ENCODE data around the gene TUBB4B.

The TUBB4B gene

DNA sequence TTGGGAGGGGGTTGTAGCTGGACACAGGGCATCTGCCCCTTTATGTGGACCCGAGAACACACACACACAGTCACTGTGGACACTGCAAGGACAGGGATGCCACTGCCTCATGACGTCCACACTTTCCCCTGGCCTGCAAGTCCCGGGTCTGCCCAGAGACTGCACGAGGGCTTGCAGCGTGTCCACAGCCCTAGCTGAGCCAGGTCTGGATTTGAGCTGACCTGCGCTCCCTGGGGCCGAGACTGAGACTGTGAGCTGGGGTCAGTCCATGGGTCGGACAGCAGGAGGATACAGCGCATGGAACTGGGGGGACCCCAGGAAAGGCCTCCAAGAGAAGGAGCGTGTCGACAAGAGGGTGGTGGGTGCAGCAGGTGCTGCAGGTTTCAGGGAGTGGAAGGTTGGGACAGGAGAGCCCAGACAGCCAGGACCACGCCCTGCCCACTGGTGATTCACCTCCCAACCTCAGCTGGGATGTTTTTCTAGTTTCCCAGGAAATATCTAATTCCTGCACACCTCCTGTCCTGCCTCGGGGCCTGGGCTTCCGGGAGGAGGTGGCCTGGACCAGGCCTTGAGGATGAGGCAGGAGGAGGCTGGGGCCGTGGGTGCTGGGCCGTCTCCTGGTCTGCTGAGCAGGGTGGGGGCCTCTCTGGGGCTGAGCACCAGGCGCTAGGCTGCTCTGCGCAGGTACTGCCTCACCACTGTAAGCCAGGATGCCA, 14.6 kb upstream of the TUBB4B start:
- no peak for DNase-seq

DNA sequence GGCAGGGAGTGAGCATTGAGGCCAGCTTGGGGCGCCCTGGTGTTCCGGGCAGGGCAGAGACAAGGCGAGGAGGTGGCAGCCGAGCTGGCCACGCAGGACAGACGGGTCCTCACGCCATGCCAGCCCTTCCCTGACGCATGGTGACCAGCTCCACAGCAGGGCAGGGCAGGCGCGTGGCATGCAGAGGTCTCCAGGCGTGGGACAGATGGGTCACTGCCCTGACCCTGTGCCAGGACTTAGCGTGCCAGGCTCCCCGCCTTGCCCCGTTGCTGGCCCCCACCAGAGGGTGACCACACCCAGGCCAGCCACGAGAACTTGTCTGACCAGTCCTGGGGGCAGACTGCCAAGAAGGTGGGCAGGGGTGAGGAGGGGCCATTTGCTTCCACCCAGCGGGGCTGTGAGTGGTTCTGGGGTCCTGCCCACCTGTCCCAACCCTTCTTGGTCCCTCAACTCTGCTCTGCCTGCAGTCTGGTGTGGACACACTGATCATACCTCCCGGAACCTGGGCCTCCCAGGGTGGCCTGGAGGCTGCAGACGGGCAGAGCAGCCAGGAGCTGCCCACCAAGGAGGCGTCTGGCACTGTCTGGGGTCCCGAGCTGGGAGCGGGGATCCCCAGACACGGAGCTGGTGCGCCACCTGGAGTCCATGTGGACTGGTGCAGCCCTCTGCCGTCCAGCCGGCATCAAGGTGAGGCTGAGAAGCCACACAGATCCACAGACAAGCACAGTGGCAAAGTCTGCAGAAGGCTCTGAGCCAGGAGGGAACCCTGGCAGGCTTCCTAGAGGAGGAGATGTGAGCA, 13.8 kb upstream of the TUBB4B start, which contains the start of gene RNF224:
Gene RNF224, plus strand, starts transcription at position 449 of the 799 bp plus-strand sequence. CDS start 834 bp downstream, outside the sequence.
- DNase-seq: peak; percentile 76

DNA sequence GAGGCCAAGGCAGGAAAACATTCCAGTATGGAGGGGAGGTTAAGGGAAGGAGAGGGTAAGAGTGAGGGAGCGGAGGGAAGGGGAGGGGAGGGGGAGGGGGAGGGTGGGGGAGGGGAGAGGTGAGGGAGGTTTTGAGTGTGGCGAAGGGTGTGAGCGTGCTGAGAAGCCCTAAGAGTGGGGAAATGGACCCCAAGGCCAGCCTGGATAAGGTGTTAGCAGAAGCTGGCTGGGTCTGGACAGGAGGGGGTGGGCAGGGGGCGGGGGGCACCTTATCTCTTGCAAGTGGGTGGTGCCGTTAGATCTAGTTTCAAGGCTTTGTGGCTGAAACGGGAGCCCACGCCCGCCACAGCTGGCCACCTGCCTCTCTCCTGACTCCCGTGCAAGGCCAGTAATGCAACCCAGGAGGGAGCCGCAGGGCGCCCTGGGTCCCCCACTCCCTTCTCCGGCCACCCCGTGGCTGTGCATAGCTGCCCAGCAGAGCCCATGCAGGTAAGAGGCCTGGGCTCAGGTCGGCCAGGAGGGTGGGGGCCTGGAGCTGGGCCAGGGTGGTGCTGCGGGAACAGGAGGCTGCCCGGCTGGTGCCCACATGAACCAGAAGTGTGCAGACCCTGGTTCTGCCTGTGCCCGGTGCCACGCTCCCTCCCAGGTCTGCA, 13.1 kb upstream of the TUBB4B start:
- no peak for DNase-seq

DNA sequence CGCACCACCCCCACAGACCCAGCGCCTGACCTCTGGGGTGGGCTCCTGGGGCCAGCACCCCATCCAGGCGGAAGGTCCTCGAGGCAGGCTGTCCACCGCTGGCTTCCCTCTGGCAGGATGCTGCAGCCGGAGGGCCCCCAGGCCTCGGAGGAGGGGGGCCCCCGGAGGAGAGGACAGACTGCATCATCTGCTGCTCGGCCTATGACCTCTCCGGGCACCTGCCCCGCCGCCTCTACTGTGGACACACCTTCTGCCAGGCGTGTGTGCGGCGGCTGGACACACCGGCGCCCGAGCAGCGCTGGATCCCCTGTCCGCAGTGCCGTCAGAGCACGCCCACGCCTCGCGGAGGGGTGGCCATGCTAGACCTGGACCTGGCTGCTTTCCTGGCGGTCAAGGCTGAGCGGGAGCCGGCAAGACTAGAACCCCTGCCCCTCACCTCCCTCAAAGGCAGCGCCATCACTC, 12.6 kb upstream of the TUBB4B start:
- DNase-seq: no peak

DNA sequence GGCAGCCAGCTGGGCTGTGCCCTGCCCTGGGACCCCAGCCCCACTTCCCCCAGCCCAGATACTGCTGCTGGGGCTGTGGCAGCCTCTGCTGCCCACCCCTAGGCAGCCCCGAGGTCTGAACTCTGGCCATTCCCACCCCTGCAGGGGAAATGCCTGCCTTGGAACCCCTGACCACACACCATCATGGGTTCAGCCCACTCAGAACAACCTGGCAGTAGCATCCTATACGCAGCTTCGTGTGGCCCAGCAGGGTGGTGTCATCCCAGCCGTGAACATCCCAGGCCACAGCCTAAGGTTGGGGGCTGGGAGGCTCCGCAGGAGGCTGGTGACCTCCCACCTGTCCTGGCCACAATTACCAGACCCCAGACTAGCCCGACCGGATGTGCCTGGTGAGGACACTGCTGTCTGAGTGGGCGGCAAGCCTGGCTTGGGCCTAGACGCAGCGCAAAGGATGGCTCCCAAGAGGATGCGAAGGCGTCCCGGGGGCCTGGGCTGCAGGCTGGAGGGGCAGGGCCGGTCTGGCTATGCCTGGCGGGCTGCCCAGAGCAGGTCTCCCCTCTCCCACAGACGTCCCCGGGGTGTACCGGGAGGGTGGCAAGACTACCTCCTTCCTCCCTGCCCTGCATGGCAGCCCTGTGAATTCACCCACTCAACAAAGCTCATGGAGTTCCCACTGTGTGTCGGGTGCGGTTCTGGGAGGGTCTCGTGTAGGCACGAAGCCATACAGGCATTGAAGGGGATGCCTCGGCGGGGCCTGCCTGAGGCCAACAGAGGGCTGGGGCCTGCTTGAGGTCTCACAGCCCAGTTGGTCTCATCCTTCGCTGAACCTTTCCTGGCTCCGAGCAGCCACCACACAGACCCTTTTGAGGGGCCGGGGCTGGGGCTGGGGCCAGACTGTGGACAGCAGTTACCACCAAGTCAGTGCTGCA, 11.9 kb upstream of the TUBB4B start:
- DNase-seq: no peak

DNA sequence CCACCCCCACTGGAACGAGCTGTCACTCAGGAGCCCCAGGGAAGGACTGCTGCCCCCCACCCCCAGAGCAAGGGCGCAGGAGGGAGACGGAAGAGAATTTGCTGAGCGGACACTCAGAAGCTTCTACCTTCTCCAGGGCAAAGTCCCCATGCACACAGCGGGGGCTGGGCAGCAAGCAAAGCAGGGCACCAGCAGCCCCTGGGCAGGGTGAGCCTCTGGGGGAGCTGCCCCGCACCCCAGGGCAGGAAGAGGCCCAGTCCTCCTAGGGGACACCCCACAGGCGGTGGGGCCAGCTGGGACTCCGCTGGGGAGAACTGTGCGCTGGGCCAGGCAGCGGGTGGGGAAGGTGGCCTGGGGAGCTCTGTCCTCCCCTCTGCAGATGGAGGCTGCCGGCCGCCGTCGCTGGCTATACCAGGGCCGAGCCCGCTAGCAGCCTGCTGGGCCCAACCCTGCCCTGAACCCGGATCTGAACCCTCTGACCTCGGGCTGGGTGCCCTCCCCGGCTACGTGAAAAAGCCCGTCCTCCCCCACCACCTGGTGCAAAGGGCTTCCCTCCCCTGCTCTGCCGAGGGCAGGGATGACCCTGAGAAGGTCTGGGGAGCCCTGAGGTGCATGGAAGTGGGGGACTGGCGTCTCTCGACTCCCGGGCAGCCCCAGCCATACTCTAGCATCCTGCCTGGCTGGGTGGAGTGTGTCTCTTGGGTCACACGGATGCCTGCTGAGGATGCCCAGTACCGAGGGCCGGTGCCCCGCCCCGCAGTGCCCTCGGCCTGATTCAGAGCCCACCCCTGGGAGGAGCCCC, 11.0 kb upstream of the TUBB4B start:
- DNase-seq: no peak

DNA sequence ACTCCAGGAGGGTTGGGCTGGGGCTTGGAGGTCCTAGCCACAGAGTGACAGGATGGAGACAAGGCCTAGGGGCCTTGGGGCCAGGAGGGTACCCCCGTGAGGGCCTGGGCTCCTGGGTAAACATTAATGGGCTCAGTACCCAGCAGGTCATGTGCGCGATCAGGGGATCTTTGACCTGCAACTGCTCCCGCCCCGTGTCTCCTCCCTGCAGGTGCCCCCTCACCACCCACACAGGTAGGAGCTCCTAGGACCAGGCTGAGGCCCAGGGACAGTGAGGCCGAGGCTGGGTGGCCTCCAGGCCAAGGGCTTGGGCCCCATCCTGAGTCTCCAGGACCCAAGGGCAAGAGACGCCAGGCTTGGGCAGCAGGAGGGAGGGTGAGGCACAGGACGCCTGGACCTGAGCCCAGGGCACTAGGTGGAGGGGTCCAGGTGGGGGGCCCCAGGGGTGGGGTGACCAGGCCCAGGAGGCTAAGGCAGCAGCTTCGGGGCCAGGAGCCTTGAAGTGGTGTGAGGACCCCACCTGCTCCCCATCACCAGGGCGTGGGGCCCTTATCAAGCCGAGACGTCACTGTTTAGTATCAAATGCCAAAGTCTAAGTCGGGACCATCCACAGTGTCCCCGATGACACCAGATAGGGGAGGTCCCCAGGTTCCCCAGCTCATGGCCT, 10.2 kb upstream of the TUBB4B start, which contains the start of gene SLC34A3:
Gene SLC34A3, plus strand, starts transcription at position 197 of the 667 bp plus-strand sequence. CDS start 802 bp downstream, outside the sequence.
- no peak for DNase-seq

DNA sequence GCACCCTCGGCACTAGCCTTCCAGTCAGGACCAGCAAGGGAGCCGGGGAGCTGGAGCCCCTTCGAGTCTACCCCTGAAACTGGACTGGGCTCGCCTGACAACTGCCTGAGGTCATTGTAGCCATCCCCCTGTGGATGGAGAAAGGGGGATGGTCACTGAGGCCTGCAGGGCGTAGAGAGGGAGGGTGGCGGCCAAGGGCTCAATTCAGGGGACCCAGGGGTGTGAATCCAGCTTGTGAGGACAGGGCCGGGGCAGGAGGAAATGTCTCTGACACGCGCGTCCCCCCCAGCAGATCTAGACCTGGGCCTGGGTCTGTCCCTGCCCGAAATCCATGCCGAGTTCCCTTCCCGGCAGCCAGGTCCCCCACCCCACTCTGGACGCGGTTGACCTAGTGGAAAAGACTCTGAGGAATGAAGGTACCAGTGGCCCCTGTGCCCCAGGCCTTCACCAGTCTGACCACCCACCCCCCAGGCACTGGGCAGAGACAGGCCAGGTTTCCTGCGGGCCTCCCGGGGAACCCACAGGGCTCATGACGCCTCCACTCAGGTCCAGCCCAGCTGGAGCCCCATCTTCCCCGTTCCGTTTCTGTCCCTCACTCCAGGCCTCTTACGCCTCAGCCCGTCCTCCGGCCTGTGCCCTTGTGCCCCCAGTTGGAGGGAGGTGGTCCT, 9.6 kb upstream of the TUBB4B start:
- no peak for DNase-seq

DNA sequence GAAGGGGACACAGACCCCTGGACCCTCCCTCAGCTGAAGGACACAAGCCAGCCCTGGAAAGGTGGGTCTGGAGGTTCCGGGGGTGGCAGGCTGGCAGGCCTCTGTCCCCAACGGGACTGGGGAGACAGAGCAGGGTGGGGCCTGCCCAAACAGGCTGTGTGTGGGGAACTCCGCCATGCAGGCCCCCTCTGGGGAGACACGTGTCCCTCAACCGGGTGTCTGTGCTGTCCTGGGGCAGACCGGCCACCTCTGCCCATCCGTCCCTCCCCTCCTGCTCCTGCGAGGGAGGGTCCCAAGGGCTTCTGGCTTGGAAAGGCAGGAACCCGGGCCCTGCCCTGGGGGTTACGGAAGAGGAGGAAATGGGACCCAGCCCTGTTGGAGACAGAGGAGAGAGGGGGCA, 9.0 kb upstream of the TUBB4B start:
- DNase-seq: no peak

DNA sequence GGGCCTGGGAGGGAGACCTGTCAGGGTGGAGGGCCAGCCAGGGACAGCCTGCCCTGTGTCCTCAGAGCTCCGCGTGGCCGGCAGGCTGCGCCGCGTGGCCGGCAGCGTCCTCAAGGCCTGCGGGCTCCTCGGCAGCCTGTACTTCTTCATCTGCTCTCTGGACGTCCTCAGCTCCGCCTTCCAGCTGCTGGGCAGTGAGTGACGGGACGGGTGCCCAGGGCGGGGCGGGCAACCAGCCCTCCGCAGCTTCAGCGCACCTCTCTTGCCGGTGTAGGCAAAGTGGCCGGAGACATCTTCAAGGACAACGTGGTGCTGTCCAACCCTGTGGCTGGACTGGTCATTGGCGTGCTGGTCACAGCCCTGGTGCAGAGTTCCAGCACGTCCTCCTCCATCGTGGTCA, 8.6 kb upstream of the TUBB4B start:
- DNase-seq: no peak

DNA sequence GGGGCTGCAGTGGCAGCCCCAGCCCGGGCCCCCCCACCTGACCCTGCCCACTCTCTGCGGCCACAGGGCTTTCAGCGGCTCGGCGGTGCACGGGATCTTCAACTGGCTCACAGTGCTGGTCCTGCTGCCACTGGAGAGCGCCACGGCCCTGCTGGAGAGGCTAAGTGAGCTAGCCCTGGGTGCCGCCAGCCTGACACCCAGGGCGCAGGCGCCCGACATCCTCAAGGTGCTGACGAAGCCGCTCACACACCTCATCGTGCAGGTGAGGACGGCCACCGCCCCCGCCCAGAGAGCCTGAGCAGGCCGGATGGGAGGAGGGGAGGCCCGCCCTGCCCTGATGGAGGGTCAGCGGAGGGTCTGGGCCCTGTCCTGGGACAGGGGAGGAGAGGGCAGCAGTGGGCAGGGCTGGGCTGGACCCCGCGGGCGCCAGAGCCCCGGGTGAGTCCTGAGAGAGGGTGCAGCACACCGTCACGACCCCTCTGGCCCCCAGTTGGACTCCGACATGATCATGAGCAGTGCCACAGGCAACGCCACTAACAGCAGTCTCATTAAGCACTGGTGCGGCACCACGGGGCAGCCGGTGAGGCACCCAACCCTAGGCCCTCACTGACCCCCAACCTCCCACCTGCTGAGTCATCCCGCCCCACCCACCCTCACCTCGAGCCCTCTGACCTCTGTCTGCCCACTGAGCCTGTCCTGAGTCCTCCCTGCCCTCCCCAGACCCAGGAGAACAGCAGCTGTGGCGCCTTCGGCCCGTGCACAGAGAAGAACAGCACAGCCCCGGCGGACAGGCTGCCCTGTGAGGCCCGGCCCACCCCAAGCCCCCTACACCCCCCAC, 7.7 kb upstream of the TUBB4B start:
- no peak for DNase-seq

DNA sequence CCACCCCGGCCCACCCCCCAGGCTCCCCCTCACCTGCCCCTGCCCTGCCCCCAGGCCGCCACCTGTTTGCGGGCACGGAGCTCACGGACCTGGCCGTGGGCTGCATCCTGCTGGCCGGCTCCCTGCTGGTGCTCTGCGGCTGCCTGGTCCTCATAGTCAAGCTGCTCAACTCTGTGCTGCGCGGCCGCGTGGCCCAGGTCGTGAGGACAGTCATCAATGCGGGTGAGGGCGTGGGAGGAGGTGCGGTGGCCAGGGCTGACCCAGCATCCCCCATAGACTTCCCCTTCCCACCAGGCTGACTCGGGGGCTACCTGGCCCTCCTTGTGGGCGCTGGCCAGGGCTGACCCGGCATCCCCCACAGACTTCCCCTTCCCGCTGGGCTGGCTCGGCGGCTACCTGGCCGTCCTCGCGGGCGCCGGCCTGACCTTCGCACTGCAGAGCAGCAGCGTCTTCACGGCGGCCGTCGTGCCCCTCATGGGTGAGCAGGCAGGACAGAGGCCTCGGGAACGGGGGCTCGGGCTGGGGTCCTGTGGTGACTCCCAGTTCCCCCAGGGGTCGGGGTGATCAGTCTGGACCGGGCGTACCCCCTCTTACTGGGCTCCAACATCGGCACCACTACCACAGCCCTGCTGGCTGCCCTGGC, 6.9 kb upstream of the TUBB4B start:
- DNase-seq: no peak

DNA sequence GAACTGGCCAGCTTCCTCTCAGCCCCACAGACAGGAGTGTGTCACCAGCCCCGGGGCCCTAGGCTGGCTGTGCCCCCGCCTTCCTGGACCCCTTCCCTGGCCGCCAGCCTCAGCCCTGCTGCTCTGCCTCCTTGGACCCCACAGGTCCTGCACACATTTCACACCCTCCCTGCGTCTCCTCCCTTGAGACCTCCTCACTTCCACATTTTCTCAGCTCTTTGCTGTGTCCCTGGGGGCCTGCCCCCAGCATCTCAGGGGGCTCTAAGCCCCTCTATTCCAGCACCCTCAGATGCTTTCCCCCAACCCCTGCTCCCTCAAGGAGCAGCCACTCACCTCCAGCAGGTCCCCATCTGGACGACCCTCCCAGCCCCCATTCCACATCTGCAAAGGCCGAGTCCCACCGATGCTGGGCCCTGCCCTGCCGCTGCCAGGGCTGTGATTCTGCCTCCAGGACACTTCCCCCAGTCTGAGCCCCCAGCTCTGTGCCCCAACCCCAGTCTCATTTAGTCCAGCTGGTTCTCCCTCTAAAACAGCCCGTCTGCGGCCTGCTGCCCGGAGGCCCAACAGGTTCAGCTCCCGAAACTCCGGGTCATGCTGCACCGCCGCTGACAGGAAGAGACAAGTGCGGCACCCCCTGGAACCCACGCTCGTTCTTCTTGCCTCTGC, 6.2 kb upstream of the TUBB4B start:
- DNase-seq: no peak

DNA sequence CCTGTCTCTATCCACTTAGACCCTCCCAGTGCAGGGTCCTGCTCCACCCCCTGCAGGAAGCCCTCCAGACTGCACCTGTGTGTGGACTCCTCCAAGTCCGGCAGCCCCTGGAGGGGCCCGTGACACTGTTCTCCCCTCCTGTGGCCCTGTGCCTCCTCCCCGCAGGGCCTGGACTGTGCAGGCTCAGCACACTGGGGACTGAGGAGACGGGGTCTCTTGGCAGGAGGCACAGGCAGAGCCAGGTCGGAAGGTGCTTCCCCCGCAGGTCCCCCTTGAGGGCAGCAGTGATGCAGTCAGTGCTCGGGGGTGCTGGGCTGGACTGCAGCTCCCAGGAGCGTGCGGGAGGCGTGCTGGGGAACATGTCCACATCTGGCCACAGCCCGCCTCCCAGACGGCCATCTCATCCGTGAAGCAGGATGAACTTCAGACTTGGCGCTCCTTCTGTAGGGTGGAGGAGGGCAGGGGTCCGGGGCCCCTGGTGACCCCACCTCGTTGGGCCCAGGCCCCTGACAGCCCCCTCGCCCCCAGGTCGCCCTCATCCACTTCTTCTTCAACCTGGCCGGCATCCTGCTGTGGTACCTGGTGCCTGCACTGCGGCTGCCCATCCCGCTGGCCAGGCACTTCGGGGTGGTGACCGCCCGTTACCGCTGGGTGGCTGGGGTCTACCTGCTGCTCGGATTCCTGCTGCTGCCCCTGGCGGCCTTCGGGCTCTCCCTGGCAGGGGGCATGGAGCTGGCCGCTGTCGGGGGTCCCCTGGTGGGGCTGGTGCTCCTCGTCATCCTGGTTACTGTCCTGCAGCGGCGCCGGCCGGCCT, 5.5 kb upstream of the TUBB4B start:
- DNase-seq: no peak

DNA sequence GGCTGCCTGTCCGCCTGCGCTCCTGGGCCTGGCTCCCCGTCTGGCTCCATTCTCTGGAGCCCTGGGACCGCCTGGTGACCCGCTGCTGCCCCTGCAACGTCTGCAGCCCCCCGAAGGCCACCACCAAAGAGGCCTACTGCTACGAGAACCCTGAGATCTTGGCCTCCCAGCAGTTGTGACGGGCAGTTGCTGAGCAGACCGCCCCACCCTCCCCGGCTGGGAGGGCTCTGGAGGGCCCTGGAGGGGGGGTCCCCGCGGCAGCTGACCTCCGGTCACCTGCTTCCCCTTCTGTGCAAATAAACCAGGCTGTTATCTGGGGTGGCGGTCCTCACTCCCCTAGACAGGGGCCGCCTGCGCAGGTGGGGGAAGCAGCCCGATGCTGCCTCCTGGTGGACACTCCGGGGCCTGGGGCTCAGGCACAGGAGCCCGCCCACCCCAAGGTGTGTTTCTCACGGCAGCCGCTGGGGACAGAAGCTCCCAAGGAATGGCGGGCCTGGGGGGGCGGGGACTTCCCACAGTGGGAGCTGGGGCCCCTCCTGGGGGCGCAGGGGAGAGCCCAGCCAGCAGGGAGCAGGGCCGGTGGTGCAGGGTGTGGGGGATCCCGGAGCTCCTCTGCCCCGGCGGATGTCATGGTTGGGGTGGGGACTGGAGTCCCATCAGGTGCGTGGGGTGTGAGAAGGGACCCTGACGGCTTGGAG, 4.7 kb upstream of the TUBB4B start:
- DNase-seq: peak; percentile 30

DNA sequence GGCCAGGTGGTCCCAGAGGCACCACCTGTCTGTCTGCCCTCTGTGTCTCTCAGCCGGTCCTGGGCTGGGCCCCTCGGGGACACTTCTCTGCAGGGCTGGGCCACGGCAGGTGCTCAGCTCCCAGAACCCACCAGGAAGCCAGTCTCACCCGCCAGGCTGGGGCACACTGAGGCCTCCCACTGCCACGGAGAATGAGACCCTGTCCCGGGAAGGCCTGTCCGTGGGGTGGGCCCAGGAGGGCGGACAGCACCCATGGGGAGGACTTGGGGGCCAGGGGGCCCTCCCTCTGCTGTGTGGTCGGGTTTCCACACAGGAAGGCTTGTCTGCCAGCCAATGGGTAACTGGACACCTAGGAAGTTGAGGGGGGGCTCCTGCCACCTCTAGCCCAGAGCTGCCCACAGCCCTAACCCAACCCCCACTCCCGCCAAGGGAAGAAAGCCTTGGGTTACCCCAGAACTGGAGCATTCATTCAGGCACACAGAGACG, 4.1 kb upstream of the TUBB4B start:
- DNase-seq: no peak

All from KG1 (cell line).